DMS79 treated with DMSO at 0.1 percent for 48 hours (cell line): ENCODE measurements around the gene VEGFA.

ENCODE experiments used
- DNase-seq: peaks from one replicate; lab custom pipeline; 2025; lab: John Stamatoyannopoulos, UW

Gene VEGFA

GRCh38 chr6:43823879-43824702 lies 54.1 kb downstream of the VEGFA start:
- DNase-seq, result peak; percentile 96

- no peak for DNase-seq
Measured at GRCh38 chr6:43824703-43825064, 54.7 kb downstream of the VEGFA start.

GRCh38 chr6:43825187-43826115 lies 55.4 kb downstream of the VEGFA start:
- DNase-seq, result peak; percentile 41

- no peak for DNase-seq
Measured at GRCh38 chr6:43826730-43827129, 56.7 kb downstream of the VEGFA start.

- DNase-seq, result no peak
Measured at GRCh38 chr6:43827898-43828297, 57.9 kb downstream of the VEGFA start.

- DNase-seq, result no peak
Measured at GRCh38 chr6:43828711-43829110, 58.7 kb downstream of the VEGFA start.

GRCh38 chr6:43829470-43829869 lies 59.5 kb downstream of the VEGFA start:
- no peak for DNase-seq

GRCh38 chr6:43830775-43831174 lies 60.8 kb downstream of the VEGFA start:
- no peak for DNase-seq

GRCh38 chr6:43831191-43831590 lies 61.2 kb downstream of the VEGFA start:
- DNase-seq, result no peak

- DNase-seq, result no peak
Measured at GRCh38 chr6:43833223-43833995, 63.4 kb downstream of the VEGFA start.

- no peak for DNase-seq
Measured at GRCh38 chr6:43833996-43834390, 64.0 kb downstream of the VEGFA start.

- no peak for DNase-seq
Measured at GRCh38 chr6:43834528-43835155, 64.6 kb downstream of the VEGFA start.

GRCh38 chr6:43835872-43836419 lies 65.9 kb downstream of the VEGFA start:
- no peak for DNase-seq
